Panc1 (cell line): ENCODE data around the gene CARMIL1. TPM values are rescaled to one million over a fixed set of nuclear protein-coding genes. Genes with fewer than 3 reads are reported as not detected.

Experiments used
- ATAC-seq: fragments of 200-7000 bp; cut with Tn5 transposase; 2 replicates; pipeline ENCODE4 v1.9.1; 2020; ENCODE audit warnings: mild to moderate bottlenecking, moderate library complexity
- BruUV-seq: library from RNA; stranded (reverse); fragments of 400-500 nt; replicated peaks from 2 replicates; lab custom pipeline; 2021; lab: Mats Ljungman, UMichigan
- CTCF ChIA-PET: fragments of 300-600 bp; sonication (Branson Sonifier 250); formaldehyde crosslinking; loops from one replicate; lab custom pipeline; 2022; ENCODE audit warnings: antibody characterized with exemption; lab: Charles Lee
- POLR2A ChIA-PET: fragments of 300-600 bp; sonication (Branson Sonifier 250); formaldehyde crosslinking; loops from one replicate; lab custom pipeline; 2022; ENCODE audit warnings: antibody characterized with exemption; lab: Charles Lee
- DNase-seq: peaks from one replicate; pipeline ENCODE4 v3.0.0-alpha.2; 2010; ENCODE audit warnings: low read depth, low spot score
- H3K27ac ChIP-seq: 2 replicates; pipeline ENCODE4 v1.5.1; 2011; ENCODE audit warnings: mild to moderate bottlenecking, low read length, inconsistent platforms
- H3K27me3 ChIP-seq: fragments of 200-500 bp; sonication (Bioruptor generic); 2 replicates; pipeline ENCODE4 v1.6.0; 2014; ENCODE audit warnings: low read length, inconsistent platforms; ENCODE audit not compliant: control insufficient read depth, insufficient read depth
- H3K36me3 ChIP-seq: fragments of 200-500 bp; sonication (Bioruptor generic); 2 replicates; pipeline ENCODE4 v1.5.1; 2014; ENCODE audit warnings: inconsistent platforms, mild to moderate bottlenecking, low read length, moderate library complexity; ENCODE audit not compliant: control insufficient read depth, insufficient read depth
- H3K4me1 ChIP-seq: 2 replicates; pipeline ENCODE4 v1.5.1; 2011; ENCODE audit warnings: inconsistent platforms, mild to moderate bottlenecking, low read length, moderate library complexity; ENCODE audit not compliant: control insufficient read depth, insufficient read depth
- H3K4me3 ChIP-seq, 2 experiments: 2 replicates each; pipeline ENCODE4 v1.5.1; 2011 to 2012; ENCODE audit warnings: low read depth in 2 of 2, low read length in 2 of 2, mild to moderate bottlenecking in 2 of 2, inconsistent platforms in 1 of 2, moderate library complexity in 1 of 2
- H3K9me3 ChIP-seq: fragments of 200-500 bp; sonication (Bioruptor generic); 2 replicates; pipeline ENCODE4 v1.5.1; 2014; ENCODE audit warnings: low read depth, mild to moderate bottlenecking, inconsistent platforms, low read length, moderate library complexity; ENCODE audit not compliant: control insufficient read depth, insufficient read depth
- CTCF ChIP-seq: fragments of 450-650 bp; IDR thresholded peaks from 2 replicates; pipeline ENCODE4 v1.5.1; 2017; ENCODE audit warnings: mild to moderate bottlenecking
- POLR2AphosphoS5 ChIP-seq: IDR thresholded peaks from 2 replicates; pipeline ENCODE4 v1.6.1; 2012; ENCODE audit warnings: mild to moderate bottlenecking, low read depth, low read length, moderate library complexity
- REST ChIP-seq, 2 experiments: IDR thresholded peaks; 2 replicates each; pipeline ENCODE4 v1.6.1; 2011 to 2012; ENCODE audit warnings: low read depth in 2 of 2, control low read depth in 1 of 2, low read length in 1 of 2, mild to moderate bottlenecking in 1 of 2, moderate library complexity in 1 of 2; ENCODE audit not compliant: insufficient read depth in 1 of 2
- SIN3A ChIP-seq: IDR thresholded peaks from 2 replicates; pipeline ENCODE4 v1.6.1; 2012; ENCODE audit warnings: low read depth, mild to moderate bottlenecking, low read length, moderate library complexity, borderline replicate concordance; ENCODE audit not compliant: insufficient read depth
- TCF7L2 ChIP-seq: IDR thresholded peaks from 2 replicates; pipeline ENCODE4 v1.6.1; 2011; ENCODE audit warnings: mild to moderate bottlenecking, low read depth, low read length, inconsistent platforms
- in situ Hi-C: cut with HindIII; loops from 2 replicates; pipeline ENCODE4 v1.10.0; 2016; ENCODE audit warnings: low sequenced_read_pairs, low pct_unique_long_range_greater_than_20kb
- intact Hi-C: fragments of 100-400 bp; cut with micrococcal nuclease; formaldehyde crosslinking; loops from one replicate; pipeline ENCODE4 v1.10.0; 2022; ENCODE audit not compliant: unreplicated experiment
- total RNA-seq: library from RNA; stranded (reverse); gene quantifications from one replicate; pipeline ENCODE4 v1.2.1, GENCODE V29; 2021; ENCODE audit not compliant: unreplicated experiment

Gene CARMIL1
- total RNA-seq, 1 experiment from 2014 or later, result 4.0 TPM

- H3K9me3 ChIP-seq, result no peaks in the 10 kb centered on the region
- no peaks in the 10 kb centered on the region for H3K36me3 ChIP-seq
- ChIA-PET POLR2A (no interaction called here), CTCF (no interaction called here)
- intact Hi-C loops, result no loop called here
- H3K4me3 ChIP-seq, result no peak overlapping the region
- H3K4me1 ChIP-seq, result no peaks in the 10 kb centered on the region
- ATAC-seq, result no peak
- in situ Hi-C loops, result no loop called here
- no peak for TF ChIP-seq TCF7L2
- no peak for TF ChIP-seq REST (IDR thresholded peaks at IDR 0.05; ENCODE audit: insufficient read depth in 1 of 2, low read depth in 2 of 2, low read length in 1 of 2)
- TF ChIP-seq SIN3A, result no peak
- no peak for TF ChIP-seq POLR2AphosphoS5
- TF ChIP-seq CTCF, result no peak
- H3K27me3 ChIP-seq, result peaks cover 2% of the 10 kb centered on the region; the same call in 1 of the 2 replicates
- no TSS peak for BruUV-seq
- no peak overlapping the region for H3K27ac ChIP-seq
- no peak for DNase-seq
Measured at GRCh38 chr6:25655723-25656122, 376.5 kb downstream of the CARMIL1 start.

GRCh38 chr6:25659633-25660368, 380.6 kb downstream of the CARMIL1 start:
- CTCF ChIA-PET, result no interaction called here
- ATAC-seq (no peak), DNase-seq (no peak)
- intact Hi-C loops (no loop called here), in situ Hi-C loops (no loop called here)
- Histone ChIP-seq H3K4me1 (no peaks in the 10 kb centered on the region), H3K36me3 (no peaks in the 10 kb centered on the region), H3K9me3 (no peaks in the 10 kb centered on the region), H3K27me3 (peaks cover 6% of the 10 kb centered on the region; the same call in 1 of the 2 replicates), H3K27ac (no peak overlapping the region), H3K4me3 (no peak overlapping the region)
- POLR2A ChIA-PET, result no interaction called here
- BruUV-seq, result no TSS peak
- TF ChIP-seq TCF7L2, result no peak
- TF ChIP-seq REST (IDR thresholded peaks at IDR 0.05; ENCODE audit: insufficient read depth in 1 of 2, low read depth in 2 of 2, low read length in 1 of 2), result no peak
- no peak for TF ChIP-seq CTCF
- no peak for TF ChIP-seq SIN3A
- TF ChIP-seq POLR2AphosphoS5, result no peak
